Uterus (tissue), 4 donors: ENCODE measurements around the gene PIM1. TPM values are rescaled to one million over a fixed set of nuclear protein-coding genes. Genes with fewer than 3 reads are reported as not detected.

Experiments used
- DNase-seq, 2 donors: peaks; one replicate each; pipeline ENCODE4 v3.0.0-alpha.2; 2019 to 2020
- H3K27ac ChIP-seq, 2 donors: fragments of 200-600 bp; sonication (generic); 1 replicate in 1 of 2; 2 replicates in 1 of 2; pipeline ENCODE4 v1.5.1; 2016 to 2018
- H3K27me3 ChIP-seq, 2 donors: fragments of 200-600 bp; sonication (generic); one replicate each; pipeline ENCODE4 v1.5.1; 2018 to 2019; ENCODE audit warnings: control low read depth in 1 of 2
- H3K36me3 ChIP-seq, 2 donors: fragments of 200-600 bp; sonication (generic); one replicate each; pipeline ENCODE4 v1.5.1; 2019; ENCODE audit warnings: control low read depth in 1 of 2
- H3K4me1 ChIP-seq, 2 donors: fragments of 200-600 bp; sonication (generic); one replicate each; pipeline ENCODE4 v1.5.1; 2018 to 2019; ENCODE audit warnings: control low read depth in 1 of 2
- H3K4me3 ChIP-seq, 2 donors: fragments of 200-600 bp; sonication (generic); 1 replicate in 1 of 2; 2 replicates in 1 of 2; pipeline ENCODE4 v1.5.1; 2018 to 2019; ENCODE audit warnings: mild to moderate bottlenecking in 1 of 2
- H3K9me3 ChIP-seq, 2 donors: fragments of 200-600 bp; sonication (generic); one replicate each; pipeline ENCODE4 v1.5.1; 2019; ENCODE audit warnings: control low read depth in 1 of 2
- CTCF ChIP-seq, 4 experiments: fragments of 200-600 bp in 2 of 4; fragments of 450-650 bp in 2 of 4; sonication (generic) in 2 of 4; IDR thresholded peaks; one replicate each; pipeline ENCODE4 v1.5.1; 2016 to 2019; ENCODE audit warnings: antibody characterized with exemption in 4 of 4, mild to moderate bottlenecking in 2 of 4, moderate library complexity in 1 of 4
- POLR2A ChIP-seq, 2 donors: fragments of 450-650 bp; IDR thresholded peaks; one replicate each; pipeline ENCODE4 v1.6.1; 2016; ENCODE audit warnings: antibody characterized with exemption in 2 of 2, mild to moderate bottlenecking in 1 of 2, moderate library complexity in 1 of 2
- intact Hi-C: fragments of 100-400 bp; cut with DNase I; formaldehyde crosslinking; loops from one replicate; pipeline ENCODE4 v1.15.1; 2023; ENCODE audit warnings: low total_unique reads
- total RNA-seq, 4 donors: library from RNA; depleted of rRNA in 3 of 4; stranded (reverse); fragments of >200 nt in 3 of 4; gene quantifications; one replicate each; pipeline versions ENCODE4 v1.1.0 to v1.2.4, GENCODE V29; 2014 to 2023
- donor health status: DM: yes; HTN: yes; CAD: no.

PIM1 gene
- total RNA-seq, 4 donors from 2014 or later: 2.0 to 44.5 (median 28.8) TPM

- Histone ChIP-seq H3K36me3 (no peaks in the 10 kb centered on the region), H3K4me1 (no peaks in the 10 kb centered on the region), H3K27me3 (no peaks in the 10 kb centered on the region), H3K4me3 (no peak overlapping the region), H3K27ac (no peak overlapping the region), H3K9me3 (no peaks in the 10 kb centered on the region)
- TF ChIP-seq POLR2A (IDR thresholded peaks at IDR 0.05) (no peak), CTCF (IDR thresholded peaks at IDR 0.05) (no peak)
- intact Hi-C loops: loop anchor here (10.0 kb wide), 1 partner anchor 184 kb away; no protein-coding TSS in a partner anchor
- DNase-seq: no peak
Observed at GRCh38 chr6:37208793-37209192, 38.8 kb downstream of the PIM1 start.

- Histone ChIP-seq H3K27me3 (no peaks in the 10 kb centered on the region), H3K36me3 (no peaks in the 10 kb centered on the region), H3K4me3 (no peak overlapping the region), H3K27ac (no peak overlapping the region), H3K9me3 (no peaks in the 10 kb centered on the region), H3K4me1 (no peaks in the 10 kb centered on the region)
- intact Hi-C loops: loop anchor here (10.0 kb wide), 1 partner anchor 185 kb away; no protein-coding TSS in a partner anchor
- DNase-seq: no peak
- TF ChIP-seq POLR2A (IDR thresholded peaks at IDR 0.05): no peak
- no peak for TF ChIP-seq CTCF (IDR thresholded peaks at IDR 0.05)
Observed at GRCh38 chr6:37209461-37210205, 39.7 kb downstream of the PIM1 start.

GRCh38 chr6:37210313-37210968 lies 40.5 kb downstream of the PIM1 start:
- TF ChIP-seq POLR2A (IDR thresholded peaks at IDR 0.05) (no peak), CTCF (IDR thresholded peaks at IDR 0.05) (peak; percentile 92 to 99 (median 96))
- no peak overlapping the region for H3K27ac ChIP-seq
- DNase-seq: peak; percentile 72 to 90
- H3K27me3 ChIP-seq: no peaks in the 10 kb centered on the region
- intact Hi-C loops: no loop called here
- no peaks in the 10 kb centered on the region for H3K9me3 ChIP-seq
- no peaks in the 10 kb centered on the region for H3K36me3 ChIP-seq
- no peak overlapping the region for H3K4me3 ChIP-seq
- H3K4me1 ChIP-seq: no peaks in the 10 kb centered on the region

- intact Hi-C loops: no loop called here
- no peaks in the 10 kb centered on the region for H3K27me3 ChIP-seq
- H3K36me3 ChIP-seq: no peaks in the 10 kb centered on the region
- no peaks in the 10 kb centered on the region for H3K9me3 ChIP-seq
- no peak for DNase-seq
- H3K4me1 ChIP-seq: no peaks in the 10 kb centered on the region
- no peak overlapping the region for H3K27ac ChIP-seq
- H3K4me3 ChIP-seq: no peak overlapping the region
- TF ChIP-seq CTCF (IDR thresholded peaks at IDR 0.05): no peak
- TF ChIP-seq POLR2A (IDR thresholded peaks at IDR 0.05): no peak
Observed at GRCh38 chr6:37212268-37212667, 42.3 kb downstream of the PIM1 start.

GRCh38 chr6:37218061-37218460 lies 48.1 kb downstream of the PIM1 start:
- Histone ChIP-seq H3K4me1 (no peaks in the 10 kb centered on the region), H3K9me3 (no peaks in the 10 kb centered on the region), H3K27me3 (no peaks in the 10 kb centered on the region), H3K36me3 (no peaks in the 10 kb centered on the region), H3K27ac (no peak overlapping the region), H3K4me3 (no peak overlapping the region)
- intact Hi-C loops: no loop called here
- no peak for DNase-seq
- no peak for TF ChIP-seq POLR2A (IDR thresholded peaks at IDR 0.05)
- TF ChIP-seq CTCF (IDR thresholded peaks at IDR 0.05): no peak
